GM12878 (cell line): ENCODE results near the gene IL11. TPM values are rescaled to one million over a fixed set of nuclear protein-coding genes. Genes with fewer than 3 reads are reported as not detected.

Source experiments
- ATAC-seq: fragments of 200-7000 bp; cut with Tn5 transposase; 3 replicates; pipeline ENCODE4 v1.9.1; 2020; ENCODE audit warnings: mild to moderate bottlenecking, moderate library complexity
- BruUV-seq: library from RNA; stranded (reverse); fragments of 400-500 nt; replicated peaks from 2 replicates; lab custom pipeline; 2021; lab: Mats Ljungman, UMichigan
- CTCF ChIA-PET: fragments of 300-600 bp; sonication (Branson Sonifier 250); formaldehyde crosslinking; extraction: SDS; loops from one replicate; lab custom pipeline; 2021; ENCODE audit warnings: inconsistent platforms; lab: Yijun Ruan, JAX
- POLR2A ChIA-PET: fragments of 350-600 bp; formaldehyde crosslinking; extraction: SDS; loops from one replicate; lab custom pipeline; 2021; ENCODE audit warnings: inconsistent platforms; lab: Charles Lee
- RAD21 ChIA-PET: fragments of 300-600 bp; sonication (Branson Sonifier 250); formaldehyde crosslinking; loops from one replicate; lab custom pipeline; 2023; ENCODE audit warnings: antibody characterized with exemption; ENCODE audit not compliant: unreplicated experiment; lab: Charles Lee
- SMC1A ChIA-PET: fragments of 300-600 bp; sonication (Branson Sonifier 250); formaldehyde crosslinking; loops from one replicate; lab custom pipeline; 2023; ENCODE audit not compliant: unreplicated experiment, uncharacterized antibody; lab: Charles Lee
- DNase-seq: peaks from one replicate; pipeline ENCODE4 v3.0.0-alpha.2; 2011; ENCODE audit warnings: low read depth, low spot score
- FAIRE-seq: peaks from 3 replicates; lab custom pipeline; 2011; peaks lifted over from hg19 to GRCh38; lab: Jason Lieb, UNC
- H2AFZ ChIP-seq: 2 replicates; pipeline ENCODE4 v1.6.0; 2011; ENCODE audit warnings: low read depth, low read length, control low read depth; ENCODE audit not compliant: control insufficient read depth
- H3K27ac ChIP-seq: 2 replicates; pipeline ENCODE4 v1.5.1; 2011; ENCODE audit warnings: control low read depth; ENCODE audit not compliant: control insufficient read depth, insufficient read depth
- H3K27me3 ChIP-seq, 2 experiments: replicated peaks in 1 of 2; 2 replicates each; pipeline versions ENCODE4 v1.6.0 to v1.6.1; 2011; ENCODE audit warnings: low read length in 1 of 2; ENCODE audit not compliant: control insufficient read depth in 2 of 2, insufficient read depth in 2 of 2
- H3K36me3 ChIP-seq, 2 experiments: 2 replicates each; pipeline ENCODE4 v1.5.1; 2011; ENCODE audit warnings: low read length in 1 of 2; ENCODE audit not compliant: control insufficient read depth in 2 of 2, insufficient read depth in 2 of 2
- H3K4me1 ChIP-seq: 2 replicates; pipeline ENCODE4 v1.6.1; 2011; ENCODE audit warnings: mild to moderate bottlenecking, low read length, moderate library complexity, mixed read lengths; ENCODE audit not compliant: control insufficient read depth, insufficient read depth
- H3K4me2 ChIP-seq: 2 replicates; pipeline ENCODE4 v1.6.0; 2011; ENCODE audit warnings: control low read depth; ENCODE audit not compliant: control insufficient read depth, insufficient read depth
- H3K4me3 ChIP-seq: fragments of 200-600 bp; sonication (generic); 2 replicates; pipeline ENCODE4 v1.5.1; 2016
- H3K79me2 ChIP-seq: 2 replicates; pipeline ENCODE4 v1.6.0; 2011; ENCODE audit warnings: low read length; ENCODE audit not compliant: control insufficient read depth, insufficient read depth
- H3K9ac ChIP-seq: 2 replicates; pipeline ENCODE4 v1.8.0; 2011; ENCODE audit warnings: low read length, control low read depth, mixed read lengths; ENCODE audit not compliant: control insufficient read depth, insufficient read depth
- H3K9me3 ChIP-seq: replicated peaks from 3 replicates; pipeline ENCODE4 v1.5.1; 2011; ENCODE audit warnings: mild to moderate bottlenecking, low read length; ENCODE audit not compliant: control insufficient read depth, insufficient read depth
- H4K20me1 ChIP-seq: 2 replicates; pipeline ENCODE4 v1.6.0; 2011; ENCODE audit not compliant: control insufficient read depth, insufficient read depth
- ATF3 ChIP-seq: IDR thresholded peaks from 2 replicates; pipeline ENCODE4 v1.6.1; 2011; ENCODE audit warnings: low read depth, mild to moderate bottlenecking, low read length, moderate library complexity, borderline replicate concordance; ENCODE audit errors: extremely low read depth
- BHLHE40 ChIP-seq, 2 experiments: fragments of 450-650 bp in 1 of 2; IDR thresholded peaks; 2 replicates each; pipeline ENCODE4 v1.6.1; 2011 to 2017; ENCODE audit warnings: low read depth in 2 of 2, borderline replicate concordance in 1 of 2, improper control_type of control experiment in 1 of 2, low read length in 1 of 2, mild to moderate bottlenecking in 1 of 2
- BMI1 ChIP-seq: fragments of 450-650 bp; IDR thresholded peaks from 2 replicates; pipeline ENCODE4 v1.6.1; 2016; ENCODE audit warnings: mild to moderate bottlenecking, moderate library complexity, borderline replicate concordance
- CBX5 ChIP-seq: sonication (generic); IDR thresholded peaks from 2 replicates; pipeline ENCODE4 v1.6.1; 2016; ENCODE audit warnings: low read depth, moderate library complexity, mild to moderate bottlenecking, inconsistent platforms
- E2F8 ChIP-seq: fragments of 450-650 bp; IDR thresholded peaks from 2 replicates; pipeline ENCODE4 v1.6.1; 2018; ENCODE audit warnings: mild to moderate bottlenecking, low read depth, moderate library complexity; ENCODE audit not compliant: partially characterized antibody
- FOXK2 ChIP-seq: fragments of 450-650 bp; IDR thresholded peaks from 2 replicates; pipeline ENCODE4 v1.6.1; 2017; ENCODE audit warnings: mild to moderate bottlenecking, moderate library complexity
- HDAC2 ChIP-seq: fragments of 200-600 bp; sonication (generic); IDR thresholded peaks from 2 replicates; pipeline ENCODE4 v1.6.1; 2017
- HSF1 ChIP-seq: fragments of 150-350 bp; IDR thresholded peaks from 2 replicates; pipeline ENCODE4 v1.6.1; 2014; ENCODE audit warnings: mild to moderate bottlenecking, low read depth, low read length
- IKZF1 ChIP-seq: fragments of 450-650 bp; conservative IDR thresholded peaks from 2 replicates; pipeline ENCODE4 v1.6.1; 2017; ENCODE audit warnings: antibody characterized with exemption, mild to moderate bottlenecking
- JUND ChIP-seq: IDR thresholded peaks from 2 replicates; pipeline ENCODE4 v1.6.1; 2012; ENCODE audit warnings: low read depth, mild to moderate bottlenecking, low read length, improper control_type of control experiment, moderate library complexity
- MEF2A ChIP-seq: IDR thresholded peaks from 2 replicates; pipeline ENCODE4 v1.6.1; 2011; ENCODE audit warnings: low read depth, mild to moderate bottlenecking, low read length, moderate library complexity; ENCODE audit not compliant: insufficient read depth
- PAX8 ChIP-seq: fragments of 450-650 bp; IDR thresholded peaks from 2 replicates; pipeline ENCODE4 v1.6.1; 2017; ENCODE audit warnings: mild to moderate bottlenecking, moderate library complexity
- POLR2AphosphoS5 ChIP-seq: IDR thresholded peaks from 2 replicates; pipeline ENCODE4 v1.6.1; 2011; ENCODE audit warnings: mild to moderate bottlenecking, low read length, inconsistent platforms
- RAD21 ChIP-seq: IDR thresholded peaks from 2 replicates; pipeline ENCODE4 v1.6.1; 2011; ENCODE audit warnings: mild to moderate bottlenecking, low read depth, low read length, moderate library complexity; ENCODE audit not compliant: insufficient read depth
- RAD51 ChIP-seq: fragments of 450-650 bp; IDR thresholded peaks from 2 replicates; pipeline ENCODE4 v1.6.1; 2016; ENCODE audit warnings: moderate library complexity, mild to moderate bottlenecking, inconsistent platforms
- RB1 ChIP-seq: fragments of 450-650 bp; formaldehyde crosslinking; IDR thresholded peaks from 2 replicates; pipeline ENCODE4 v1.6.1; 2017; ENCODE audit warnings: mild to moderate bottlenecking, borderline replicate concordance
- RELA ChIP-seq: fragments of 450-650 bp; IDR thresholded peaks from 2 replicates; pipeline ENCODE4 v1.8.0; 2014; ENCODE audit warnings: borderline replicate concordance; ENCODE audit not compliant: partially characterized antibody
- TCF3 ChIP-seq: IDR thresholded peaks from 2 replicates; pipeline ENCODE4 v1.6.1; 2012; ENCODE audit warnings: low read depth, mild to moderate bottlenecking, low read length, borderline replicate concordance; ENCODE audit not compliant: insufficient read depth
- ZBED1 ChIP-seq: IDR thresholded peaks from 2 replicates; pipeline ENCODE4 v1.6.1; 2016; ENCODE audit warnings: borderline replicate concordance
- ZNF207 ChIP-seq: fragments of 450-650 bp; IDR thresholded peaks from 2 replicates; pipeline ENCODE4 v1.6.1; 2014; ENCODE audit warnings: antibody characterized with exemption, mild to moderate bottlenecking, borderline replicate concordance
- WGBS: methylation state at CpG from one replicate; pipeline ENCODE4 v1.1.6; 2016; ENCODE audit warnings: low lambda C conversion rate; ENCODE audit not compliant: insufficient replicate concordance, insufficient coverage; ENCODE audit errors: missing lambda C conversion rate; 5-methylcytosine and 5-hydroxymethylcytosine counted together
- in situ Hi-C: fragments of 300-500 bp; cut with MboI; formaldehyde crosslinking; loops from 9 replicates; pipeline ENCODE4 v1.14.3; 2018; ENCODE audit warnings: mixed read lengths
- intact Hi-C: fragments of 100-400 bp; cut with micrococcal nuclease; formaldehyde crosslinking; loops from one replicate; pipeline ENCODE4 v1.14.2; 2022; ENCODE audit not compliant: unreplicated experiment
- polyA plus RNA-seq, 11 experiments: library from polyadenylated mRNA; depleted of rRNA in 4 of 11; unstranded in 6 of 11; stranded (reverse) in 5 of 11; fragments of >200 nt; fragmentation: Nextera tagmentation in 4 of 11; fragmentation: Illumina TruSeq in 1 of 11; extraction: Ambion mirVana in 4 of 11; extraction: Trizol in 1 of 11; gene quantifications; 1 replicate in 1 of 11; 2 replicates in 10 of 11; pipeline versions ENCODE4 v1.2.1 to v1.2.3, GENCODE V29; 2011 to 2016; ENCODE audit warnings: inconsistent platforms in 2 of 11, missing spikeins in 2 of 11, low read depth in 1 of 11
- total RNA-seq, 4 experiments: library from RNA; depleted of rRNA in 3 of 4; stranded (reverse); fragments of >200 nt in 3 of 4; fragmentation: Illumina TruSeq in 1 of 4; extraction: Trizol in 1 of 4; gene quantifications; 2 replicates each; pipeline versions ENCODE4 v1.2.1 to v1.2.3, GENCODE V29; 2013 to 2021

The IL11 gene
- total and polyA plus RNA-seq, 10 of the 15 experiments (the other 5 are each of a cell fraction or from before 2014, with no cell fraction given) = 0.15 TPM; not detected in 9

GRCh38 chr19:55379174-55379573 lies 8.9 kb upstream of the IL11 start:
- no peak overlapping the region for H3K9ac ChIP-seq
- TF ChIP-seq POLR2AphosphoS5 = no peak
- no peak for TF ChIP-seq RAD21
- TF ChIP-seq ZBED1 = no peak
- TF ChIP-seq CBX5 = no peak
- TF ChIP-seq HSF1 = no peak
- no peak for TF ChIP-seq E2F8
- no peak for TF ChIP-seq FOXK2
- no peak for TF ChIP-seq RELA
- TF ChIP-seq RAD51 = no peak
- no peak for TF ChIP-seq ZNF207
- TF ChIP-seq BHLHE40 (IDR thresholded peaks at IDR 0.05; ENCODE audit: borderline replicate concordance in 1 of 2, low read depth in 2 of 2, low read length in 1 of 2) = no peak
- TF ChIP-seq MEF2A = no peak
- TF ChIP-seq IKZF1 = no peak
- no peak for TF ChIP-seq ATF3
- no peak for TF ChIP-seq BMI1
- TF ChIP-seq JUND = no peak
- no peak for TF ChIP-seq HDAC2
- no peak for TF ChIP-seq PAX8
- TF ChIP-seq RB1 = no peak
- TF ChIP-seq TCF3 = no peak
- TF ChIP-seq, all 136 proteins: peak for 0
- WGBS = 60% methylated on average over 11 of the region's 11 CpGs
- no peak for ATAC-seq
- Histone ChIP-seq H2AFZ (no peak overlapping the region), H3K9me3 (no peaks in the 10 kb centered on the region), H3K27me3 (no peaks in the 10 kb centered on the region), H3K79me2 (peaks cover 7% of the 10 kb centered on the region), H3K27ac (no peak overlapping the region), H4K20me1 (no peaks in the 10 kb centered on the region), H3K4me2 (no peak overlapping the region), H3K4me3 (no peak overlapping the region), H3K4me1 (peaks cover 8% of the 10 kb centered on the region), H3K36me3 (no peaks in the 10 kb centered on the region)
- ChIA-PET POLR2A (no interaction called here), CTCF (interaction anchor here (1.6 kb wide), 1 partner anchor 78 kb away, joined by 4 read pairs; no protein-coding TSS in a partner anchor), RAD21 (no interaction called here), SMC1A (no interaction called here)
- no TSS peak for BruUV-seq
- intact Hi-C loops = no loop called here
- in situ Hi-C loops = no loop called here
- FAIRE-seq = no peak
- DNase-seq = no peak
